HG03571 (cell line): ENCODE results near the gene RACGAP1.

Source experiments
- ATAC-seq: cut with Tn5 transposase; IDR thresholded peaks from one replicate; pipeline ENCODE4 v1.9.1; 2021; ENCODE audit not compliant: unreplicated experiment

Gene RACGAP1

GRCh38 chr12:49956663-49957569 is 68.4 kb downstream of the RACGAP1 start:
- ATAC-seq: no peak

GRCh38 chr12:49955899-49956662 is 69.2 kb downstream of the RACGAP1 start:
- no peak for ATAC-seq

GRCh38 chr12:49954863-49955830 is 70.1 kb downstream of the RACGAP1 start:
- no peak for ATAC-seq

GRCh38 chr12:49953961-49954846 is 71.1 kb downstream of the RACGAP1 start:
- ATAC-seq: no peak

- ATAC-seq: no peak
These were observed 72.1 kb downstream of the RACGAP1 start for GRCh38 chr12:49953151-49953550.

- ATAC-seq: no peak
These were observed 72.8 kb downstream of the RACGAP1 start for GRCh38 chr12:49952391-49953055.

- no peak for ATAC-seq
These were observed 73.7 kb downstream of the RACGAP1 start for GRCh38 chr12:49951411-49952240.

GRCh38 chr12:49950273-49951251 is 74.7 kb downstream of the RACGAP1 start, which contains the start of gene AQP2:
Gene AQP2 (plus strand): TSS chr12:49950737. CDS start chr12:49950831, 94 bp downstream.
- ATAC-seq: no peak

GRCh38 chr12:49949866-49950265 is 75.4 kb downstream of the RACGAP1 start:
- ATAC-seq: no peak

- ATAC-seq: no peak
These were observed 76.1 kb downstream of the RACGAP1 start for GRCh38 chr12:49948866-49949845.

- no peak for ATAC-seq
These were observed 77.6 kb downstream of the RACGAP1 start for GRCh38 chr12:49947593-49948226.

GRCh38 chr12:49946497-49946896 is 78.8 kb downstream of the RACGAP1 start:
- no peak for ATAC-seq

GRCh38 chr12:49946086-49946485 is 79.2 kb downstream of the RACGAP1 start:
- no peak for ATAC-seq

- ATAC-seq: peak; percentile 59
These were observed 79.8 kb downstream of the RACGAP1 start for GRCh38 chr12:49945394-49946080.

- ATAC-seq: no peak
These were observed 80.6 kb downstream of the RACGAP1 start for GRCh38 chr12:49944718-49945117.
